GM18861 (cell line): Measurements from ENCODE around the gene MLX.
"Not testable (repeated sequence)": the region's sequence is repeated elsewhere in the genome, so short reads cannot be mapped to it uniquely, and the experiment has no call there.

Source experiments
- ATAC-seq: cut with Tn5 transposase; IDR thresholded peaks from one replicate; pipeline ENCODE4 v1.9.1; 2021; ENCODE audit not compliant: unreplicated experiment

MLX gene

DNA sequence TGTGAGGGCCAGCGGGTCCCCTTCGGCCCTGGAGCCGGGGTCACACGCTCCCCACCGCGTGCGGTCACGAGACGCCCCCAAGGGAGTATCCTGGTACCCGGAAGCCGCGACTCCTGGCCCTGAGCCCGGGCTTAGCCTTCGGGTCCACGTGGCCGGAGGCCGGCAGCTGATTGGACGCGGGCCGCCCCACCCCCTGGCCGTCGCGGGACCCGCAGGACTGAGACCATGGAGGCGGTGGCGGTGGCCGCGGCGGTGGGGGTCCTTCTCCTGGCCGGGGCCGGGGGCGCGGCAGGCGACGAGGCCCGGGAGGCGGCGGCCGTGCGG lies 30.9 kb upstream of the MLX start, which contains the start of gene NAGLU:
TSS of gene NAGLU (plus strand) at position 194 of the 324 bp plus-strand sequence. CDS start at position 226, 32 bp downstream.
- peak; percentile 63 for ATAC-seq

- peak; percentile 36 for ATAC-seq
These were observed 30.3 kb upstream of the MLX start for GRCh38 chr17:42536372-42537155.

DNA sequence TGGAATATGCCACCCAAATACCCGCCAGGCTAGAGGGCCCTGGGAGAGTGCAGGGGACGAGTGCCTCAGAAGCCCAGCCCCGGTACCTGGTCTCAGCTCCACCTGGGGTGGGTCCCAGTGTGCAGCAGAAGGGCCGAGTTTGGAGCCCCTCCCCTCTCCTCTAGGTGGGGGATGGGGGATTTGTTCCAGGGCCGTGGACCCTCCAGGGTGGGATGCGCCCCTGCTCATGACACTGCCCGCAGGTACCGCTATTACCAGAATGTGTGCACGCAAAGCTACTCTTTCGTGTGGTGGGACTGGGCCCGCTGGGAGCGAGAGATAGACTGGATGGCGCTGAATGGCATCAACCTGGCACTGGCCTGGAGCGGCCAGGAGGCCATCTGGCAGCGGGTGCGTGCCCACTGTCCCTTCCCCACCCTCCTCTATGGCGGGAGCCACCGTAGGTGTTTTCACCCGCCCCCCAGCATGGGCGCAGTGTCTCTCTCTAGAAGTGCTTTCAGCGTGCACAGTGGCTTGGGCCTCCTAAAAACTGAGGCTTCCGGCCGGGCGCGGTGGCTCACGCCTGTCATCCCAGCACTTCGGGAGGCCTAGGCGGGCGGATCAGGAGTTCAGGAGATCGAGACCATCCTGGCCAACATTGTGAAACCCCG lies 29.6 kb upstream of the MLX start:
- no peak for ATAC-seq

GRCh38 chr17:42537826-42538451 lies 29.0 kb upstream of the MLX start:
- no peak for ATAC-seq

- ATAC-seq, result no peak
These were observed 28.4 kb upstream of the MLX start for GRCh38 chr17:42538482-42538881.

GRCh38 chr17:42540558-42540957 lies 26.3 kb upstream of the MLX start:
- ATAC-seq, result not testable (repeated sequence)

DNA sequence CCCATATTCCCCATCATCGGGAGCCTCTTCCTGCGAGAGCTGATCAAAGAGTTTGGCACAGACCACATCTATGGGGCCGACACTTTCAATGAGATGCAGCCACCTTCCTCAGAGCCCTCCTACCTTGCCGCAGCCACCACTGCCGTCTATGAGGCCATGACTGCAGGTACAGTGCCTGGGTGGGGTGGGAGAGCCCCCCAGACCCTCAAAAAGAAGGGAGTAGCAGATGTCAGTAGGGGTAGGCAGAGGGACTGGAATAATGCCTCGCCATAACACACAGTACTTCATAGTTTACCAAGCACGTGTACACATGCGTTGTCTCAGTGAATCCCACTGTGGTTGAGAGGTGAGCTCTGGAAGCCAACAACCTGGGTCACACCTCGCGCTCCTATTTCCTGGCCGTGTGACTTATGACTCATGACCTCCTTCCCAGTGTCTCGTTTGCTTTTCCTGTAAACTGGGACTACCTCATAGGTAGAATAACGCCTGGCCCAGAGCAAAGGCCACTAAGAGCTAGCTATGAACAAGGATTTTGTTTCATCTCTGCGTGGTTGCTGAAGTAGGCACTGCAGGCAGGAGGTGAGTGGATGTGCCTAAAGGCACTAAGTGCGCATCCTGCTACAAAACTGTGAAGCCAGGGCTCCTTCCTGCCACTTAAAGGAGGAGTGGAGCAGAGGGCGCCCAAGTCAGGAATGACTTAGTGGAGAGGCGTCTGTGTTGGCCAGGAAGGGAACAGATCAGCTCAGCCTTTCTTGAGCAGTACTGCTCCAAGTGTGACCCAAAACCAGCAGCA lies 25.7 kb upstream of the MLX start:
- no peak for ATAC-seq

- ATAC-seq, result no peak
These were observed 23.5 kb upstream of the MLX start for GRCh38 chr17:42543190-42544079.

- ATAC-seq, result no peak
These were observed 22.0 kb upstream of the MLX start for GRCh38 chr17:42544874-42545283.

DNA sequence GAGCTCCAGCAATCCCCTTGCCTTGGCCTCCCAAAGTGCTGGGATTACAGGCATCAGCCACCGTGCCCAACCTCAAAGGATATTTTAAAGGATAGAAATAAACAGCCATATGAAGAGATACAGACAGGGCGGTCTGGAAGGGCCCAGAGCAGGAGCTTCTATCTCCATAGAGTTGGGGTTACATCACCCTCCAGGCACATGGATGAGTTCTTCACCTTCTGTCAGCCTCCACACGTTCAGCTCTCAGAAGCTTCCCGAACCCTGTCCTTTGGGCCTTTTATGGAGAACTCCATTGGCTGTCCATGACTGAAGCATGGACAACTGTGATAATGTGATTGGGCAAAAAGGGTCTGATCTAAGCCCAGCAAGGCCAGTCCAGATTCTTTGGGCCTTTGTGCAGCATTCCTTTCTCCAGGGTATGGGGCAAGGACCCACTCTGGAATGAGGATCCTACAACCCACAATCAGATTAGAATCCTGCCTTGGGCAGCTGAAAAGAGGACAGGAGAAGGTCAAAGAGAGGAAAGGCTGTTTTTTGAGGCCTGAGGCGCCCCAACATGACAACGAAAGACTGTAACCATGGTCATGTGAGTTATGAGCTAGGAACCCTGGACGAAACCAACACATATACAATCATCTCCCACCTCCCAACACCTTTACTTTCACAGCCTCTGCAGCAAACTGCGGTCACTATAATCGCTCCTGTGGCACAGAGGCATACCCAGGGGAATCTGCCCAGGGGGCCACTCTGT lies 21.0 kb upstream of the MLX start:
- ATAC-seq, result not testable (repeated sequence)

DNA sequence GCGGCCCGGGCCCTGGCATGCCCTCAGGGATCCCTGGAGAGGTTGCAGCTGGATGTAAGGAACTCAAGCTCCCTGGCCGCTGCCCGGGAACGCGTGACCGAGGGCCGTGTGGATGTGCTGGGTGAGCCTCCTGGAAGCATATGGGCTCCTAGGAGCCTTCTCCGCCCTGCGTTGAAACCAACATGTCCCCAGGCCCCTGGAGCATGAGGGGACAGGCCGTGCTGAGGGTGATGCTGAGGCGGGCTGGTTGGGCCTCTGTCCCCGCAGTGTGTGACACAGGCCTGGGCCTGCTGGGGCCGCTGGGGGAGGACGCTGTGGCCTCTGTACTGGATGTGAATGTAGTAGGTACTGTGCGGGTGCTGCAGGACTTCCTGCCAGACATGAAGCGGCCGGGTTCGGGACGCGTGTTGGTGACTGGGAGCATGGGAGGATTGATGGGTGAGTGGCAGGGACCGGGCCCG lies 19.9 kb upstream of the MLX start:
- ATAC-seq, result no peak

DNA sequence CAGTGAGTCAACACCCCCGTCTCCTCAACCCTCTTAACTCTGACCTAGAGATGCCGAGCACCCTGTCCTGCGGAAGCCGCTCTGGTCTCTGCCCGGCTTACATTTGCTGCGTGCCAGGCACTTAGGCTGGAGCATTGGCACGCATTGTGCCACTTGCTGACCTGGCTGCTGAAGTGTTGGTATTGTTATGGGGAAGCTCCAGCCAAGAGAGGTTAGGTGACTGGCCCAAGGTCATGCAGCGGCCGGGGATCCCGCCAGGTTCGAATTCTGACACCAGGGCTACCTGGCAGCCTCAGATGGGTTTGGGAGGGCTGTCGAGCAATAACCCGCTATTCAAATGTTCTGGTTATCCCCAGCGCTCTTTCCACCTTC lies 19.2 kb upstream of the MLX start:
- no peak for ATAC-seq

DNA sequence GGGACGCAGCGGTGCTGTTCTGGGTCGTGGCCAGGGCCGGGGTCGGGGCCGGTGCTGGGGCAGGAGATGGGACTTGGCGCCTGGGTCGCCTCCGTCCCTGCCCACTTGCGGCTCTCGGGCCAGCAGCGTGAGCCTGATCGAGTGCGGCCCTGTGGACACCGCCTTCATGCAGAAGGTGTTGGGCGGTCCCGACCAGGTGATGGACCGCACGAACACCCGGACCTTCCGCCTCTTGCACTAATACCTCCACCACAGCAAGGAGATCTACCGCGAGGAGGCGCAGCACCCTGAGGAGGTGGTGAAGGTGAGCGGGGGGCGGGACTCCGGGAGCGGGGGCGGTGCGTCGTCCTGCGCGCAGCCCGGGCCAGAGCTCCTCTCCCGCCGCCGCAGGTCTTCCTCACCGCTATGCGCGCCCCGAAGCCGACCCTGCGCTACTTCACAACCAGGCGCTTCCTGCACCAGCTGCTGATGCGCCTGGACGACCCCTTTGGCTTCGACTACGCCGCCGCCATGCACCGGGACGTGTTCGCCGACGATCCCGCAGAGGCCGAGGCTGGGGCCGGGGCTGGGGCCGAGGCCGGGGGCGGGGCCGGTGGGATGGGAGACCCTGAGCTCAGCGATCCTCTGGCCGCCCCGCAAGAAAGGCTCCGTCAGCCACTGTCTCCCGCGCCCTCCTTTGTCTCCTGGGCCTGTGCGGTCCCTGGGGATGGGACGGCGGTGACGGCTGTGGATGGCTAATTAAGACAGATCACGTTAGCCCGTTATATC lies 18.6 kb upstream of the MLX start:
- peak; percentile 38 for ATAC-seq

DNA sequence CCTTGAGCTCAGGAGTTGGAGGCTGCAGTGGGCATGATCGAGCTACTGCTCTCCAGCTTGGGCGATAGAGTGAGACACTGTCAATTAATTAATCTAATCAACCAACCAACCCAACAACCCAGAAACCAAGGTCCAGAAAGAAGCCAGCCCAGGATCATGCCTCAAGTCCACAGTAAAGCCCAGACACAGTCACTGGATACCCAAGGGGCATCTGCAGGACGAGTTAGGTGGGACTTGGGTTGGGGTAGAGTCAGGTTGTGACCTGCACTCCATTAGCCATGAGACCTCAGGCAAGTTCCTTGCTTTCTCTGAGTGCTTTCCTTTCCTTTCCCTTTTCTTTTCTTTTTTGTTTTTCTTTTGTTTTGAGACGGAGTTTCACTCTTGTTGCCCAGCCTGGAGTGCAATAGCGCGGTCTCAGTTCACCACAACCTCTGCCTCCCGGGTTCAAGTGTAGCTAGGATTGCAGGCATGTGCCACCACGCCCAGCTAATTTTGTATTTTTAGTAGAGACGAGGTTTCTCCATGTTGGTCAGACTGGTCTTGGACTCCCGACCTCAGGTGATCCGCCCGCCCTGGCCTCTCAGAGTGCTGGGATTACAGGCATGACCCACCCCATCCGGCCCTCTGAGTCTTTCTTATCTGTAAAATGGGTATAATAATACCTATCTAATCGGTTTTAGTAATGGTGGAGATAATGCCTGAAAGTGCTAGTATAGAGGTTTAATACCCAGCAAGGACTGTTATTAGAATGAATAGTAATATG lies 17.7 kb upstream of the MLX start:
- ATAC-seq, result no peak

- ATAC-seq, result not testable (repeated sequence)
These were observed 14.2 kb upstream of the MLX start, which contains the start of gene HSD17B1 for GRCh38 chr17:42552736-42553135. TSS of gene HSD17B1 (plus strand) at chr17:42552923. CDS start at chr17:42552934, 11 bp downstream.

GRCh38 chr17:42553161-42553818 lies 13.6 kb upstream of the MLX start:
- ATAC-seq, result no peak

DNA sequence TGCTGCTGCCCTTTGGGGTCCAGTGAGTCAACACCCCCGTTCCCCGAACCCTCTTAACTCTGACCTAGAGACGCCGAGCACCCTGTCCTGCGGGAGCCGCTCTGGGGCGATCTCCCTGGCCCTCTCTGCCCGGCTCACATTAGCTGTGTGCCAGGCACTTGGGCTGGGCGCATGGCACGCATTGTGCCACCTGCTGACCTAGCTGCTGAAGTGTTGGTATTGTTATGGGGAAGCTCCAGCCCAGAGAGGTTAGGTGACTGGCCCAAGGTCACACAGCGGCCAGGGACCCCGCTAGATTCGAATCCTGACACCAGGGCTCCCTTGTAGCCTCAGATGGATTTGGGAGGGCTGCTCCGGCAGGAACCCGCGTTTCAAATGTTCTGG lies 13.0 kb upstream of the MLX start:
- ATAC-seq, result no peak
